Measurements from ENCODE around the gene WNT10A. TPM values are rescaled to one million over a fixed set of nuclear protein-coding genes. Genes with fewer than 3 reads are reported as not detected.

WNT10A gene
- total and polyA plus RNA-seq, 9 donors = 0.04 to 12.4 (median 0.27) TPM; not detected in 4

GRCh38 chr2:218897394-218898108 lies 16.9 kb downstream of the WNT10A start:
- no peak overlapping the region for H3K4me3 ChIP-seq
- TF ChIP-seq POLR2A (IDR thresholded peaks at IDR 0.05) (no peak), CTCF (IDR thresholded peaks at IDR 0.05) (no peak), EP300 (IDR thresholded peaks at IDR 0.05) (no peak)
- no peaks in the 10 kb centered on the region for H3K9me3 ChIP-seq
- H3K4me1 ChIP-seq (ENCODE audit: insufficient read depth) = peaks cover 11% of the 10 kb centered on the region
- H3K27me3 ChIP-seq = no peaks in the 10 kb centered on the region
- peak in 1 of 5 donors; percentile 21 for DNase-seq
- no peak overlapping the region for H3K27ac ChIP-seq
- intact Hi-C loops (cut with DNase I) = no loop called here
- WGBS, 3 donors = 5 to 7% (median 6%) methylated on average over 24 to 34 of the region's 34 CpGs
- H3K36me3 ChIP-seq = no peaks in the 10 kb centered on the region

- Histone ChIP-seq H3K36me3 (no peaks in the 10 kb centered on the region), H3K27me3 (no peaks in the 10 kb centered on the region), H3K4me3 (no peak overlapping the region), H3K9me3 (no peaks in the 10 kb centered on the region), H3K4me1 (ENCODE audit: insufficient read depth) (peaks cover 10% of the 10 kb centered on the region), H3K27ac (no peak overlapping the region)
- TF ChIP-seq CTCF (IDR thresholded peaks at IDR 0.05) = peak; percentile 83 to 91 (median 83)
- no peak for TF ChIP-seq POLR2A (IDR thresholded peaks at IDR 0.05)
- no peak for TF ChIP-seq EP300 (IDR thresholded peaks at IDR 0.05)
- intact Hi-C loops (cut with DNase I) = no loop called here
- WGBS, 3 donors = 2 to 4% (median 3%) methylated on average over 47 to 52 of the region's 52 CpGs
- peak; percentile 63 to 85 (median 75) for DNase-seq
These were observed 17.6 kb downstream of the WNT10A start for GRCh38 chr2:218898109-218898878.

GRCh38 chr2:218899147-218899546 lies 18.5 kb downstream of the WNT10A start:
- intact Hi-C loops (cut with DNase I) = no loop called here
- DNase-seq = peak in 1 of 5 donors; percentile 11
- Histone ChIP-seq H3K4me3 (no peak overlapping the region), H3K9me3 (no peaks in the 10 kb centered on the region), H3K36me3 (no peaks in the 10 kb centered on the region), H3K27ac (no peak overlapping the region), H3K4me1 (ENCODE audit: insufficient read depth) (peaks cover 10% of the 10 kb centered on the region), H3K27me3 (no peaks in the 10 kb centered on the region)
- TF ChIP-seq CTCF (IDR thresholded peaks at IDR 0.05) (no peak), POLR2A (IDR thresholded peaks at IDR 0.05) (no peak), EP300 (IDR thresholded peaks at IDR 0.05) (no peak)
- 40 to 43% (median 41%) methylated on average over 12 of the region's 12 CpGs for WGBS, 3 donors

GRCh38 chr2:218902427-218902826 lies 21.8 kb downstream of the WNT10A start:
- Histone ChIP-seq H3K9me3 (no peaks in the 10 kb centered on the region), H3K4me1 (ENCODE audit: insufficient read depth) (peaks cover 10% of the 10 kb centered on the region), H3K36me3 (no peaks in the 10 kb centered on the region), H3K4me3 (no peak overlapping the region), H3K27me3 (no peaks in the 10 kb centered on the region), H3K27ac (no peak overlapping the region)
- no peak for DNase-seq
- 86 to 87% (median 86%) methylated on average over 4 of the region's 4 CpGs for WGBS, 3 donors
- TF ChIP-seq EP300 (IDR thresholded peaks at IDR 0.05) = no peak
- TF ChIP-seq POLR2A (IDR thresholded peaks at IDR 0.05) = no peak
- TF ChIP-seq CTCF (IDR thresholded peaks at IDR 0.05) = no peak
- intact Hi-C loops (cut with DNase I) = no loop called here

Data from ovary (tissue), 9 donors.